ENCODE data around the gene CHRDL2.
"Not testable (repeated sequence)": the region's sequence is repeated elsewhere in the genome, so short reads cannot be mapped to it uniquely, and the experiment has no call there.

Gene CHRDL2

GRCh38 chr11:74768172-74768651 is 37.0 kb upstream of the CHRDL2 start:
- H3K9ac ChIP-seq (ENCODE audit: low read length); DNase-seq (ENCODE audit: low read depth); H3K27me3 ChIP-seq (replicated peaks; ENCODE audit: control insufficient read depth, insufficient read depth, low read length); H3K4me3 ChIP-seq (ENCODE audit: low read length); H3K9me3 ChIP-seq (ENCODE audit: control insufficient read depth, low read length); H3K36me3 ChIP-seq (ENCODE audit: control insufficient read depth, insufficient read depth, low read length, severe bottlenecking); H3K4me1 ChIP-seq (ENCODE audit: control insufficient read depth, insufficient read depth, low read length): not testable (repeated sequence)

GRCh38 chr11:74766905-74767304 is 35.7 kb upstream of the CHRDL2 start:
- no peaks in the 10 kb centered on the region for H3K27me3 ChIP-seq (replicated peaks; ENCODE audit: control insufficient read depth, insufficient read depth, low read length)
- no peak overlapping the region for H3K9ac ChIP-seq (ENCODE audit: low read length)
- no peak overlapping the region for H3K4me3 ChIP-seq (ENCODE audit: low read length)
- no peak for DNase-seq (ENCODE audit: low read depth)
- H3K9me3 ChIP-seq (ENCODE audit: control insufficient read depth, low read length): no peaks in the 10 kb centered on the region
- no peaks in the 10 kb centered on the region for H3K36me3 ChIP-seq (ENCODE audit: control insufficient read depth, insufficient read depth, low read length, severe bottlenecking)
- H3K4me1 ChIP-seq (ENCODE audit: control insufficient read depth, insufficient read depth, low read length): no peaks in the 10 kb centered on the region

- H3K9ac ChIP-seq (ENCODE audit: low read length): no peak overlapping the region
- no peaks in the 10 kb centered on the region for H3K36me3 ChIP-seq (ENCODE audit: control insufficient read depth, insufficient read depth, low read length, severe bottlenecking)
- H3K27me3 ChIP-seq (replicated peaks; ENCODE audit: control insufficient read depth, insufficient read depth, low read length): no peaks in the 10 kb centered on the region
- H3K4me1 ChIP-seq (ENCODE audit: control insufficient read depth, insufficient read depth, low read length): peaks cover 26% of the 10 kb centered on the region
- H3K4me3 ChIP-seq (ENCODE audit: low read length): no peak overlapping the region
- H3K9me3 ChIP-seq (ENCODE audit: control insufficient read depth, low read length): no peaks in the 10 kb centered on the region
- no peak for DNase-seq (ENCODE audit: low read depth)
Measured at GRCh38 chr11:74756571-74756970, 25.3 kb upstream of the CHRDL2 start.

- H3K27me3 ChIP-seq (replicated peaks; ENCODE audit: control insufficient read depth, insufficient read depth, low read length): no peaks in the 10 kb centered on the region
- H3K4me1 ChIP-seq (ENCODE audit: control insufficient read depth, insufficient read depth, low read length): peaks cover 32% of the 10 kb centered on the region
- no peaks in the 10 kb centered on the region for H3K36me3 ChIP-seq (ENCODE audit: control insufficient read depth, insufficient read depth, low read length, severe bottlenecking)
- DNase-seq (ENCODE audit: low read depth): peak; percentile 34
- H3K4me3 ChIP-seq (ENCODE audit: low read length): peak overlapping the region; percentile 54
- H3K9me3 ChIP-seq (ENCODE audit: control insufficient read depth, low read length): no peaks in the 10 kb centered on the region
- peak overlapping the region; percentile 18 for H3K9ac ChIP-seq (ENCODE audit: low read length)
Measured at GRCh38 chr11:74755395-74755995, 24.3 kb upstream of the CHRDL2 start.

GRCh38 chr11:74754507-74755252 is 23.5 kb upstream of the CHRDL2 start:
- DNase-seq (ENCODE audit: low read depth): peak; percentile 84
- H3K27me3 ChIP-seq (replicated peaks; ENCODE audit: control insufficient read depth, insufficient read depth, low read length): no peaks in the 10 kb centered on the region
- H3K36me3 ChIP-seq (ENCODE audit: control insufficient read depth, insufficient read depth, low read length, severe bottlenecking): no peaks in the 10 kb centered on the region
- peak overlapping the region; percentile 48 for H3K9ac ChIP-seq (ENCODE audit: low read length)
- peak overlapping the region; percentile 54 for H3K4me3 ChIP-seq (ENCODE audit: low read length)
- H3K4me1 ChIP-seq (ENCODE audit: control insufficient read depth, insufficient read depth, low read length): peaks cover 37% of the 10 kb centered on the region
- no peaks in the 10 kb centered on the region for H3K9me3 ChIP-seq (ENCODE audit: control insufficient read depth, low read length)

- Histone ChIP-seq H3K9ac (ENCODE audit: low read length) (no peak overlapping the region), H3K9me3 (ENCODE audit: control insufficient read depth, low read length) (no peaks in the 10 kb centered on the region), H3K27me3 (replicated peaks; ENCODE audit: control insufficient read depth, insufficient read depth, low read length) (no peaks in the 10 kb centered on the region), H3K4me3 (ENCODE audit: low read length) (no peak overlapping the region), H3K36me3 (ENCODE audit: control insufficient read depth, insufficient read depth, low read length, severe bottlenecking) (no peaks in the 10 kb centered on the region), H3K4me1 (ENCODE audit: control insufficient read depth, insufficient read depth, low read length) (peaks cover 47% of the 10 kb centered on the region)
- peak; percentile 14 for DNase-seq (ENCODE audit: low read depth)
Measured at GRCh38 chr11:74751303-74751702, 20.1 kb upstream of the CHRDL2 start.

GRCh38 chr11:74750598-74750997 is 19.4 kb upstream of the CHRDL2 start:
- not testable (repeated sequence) for H3K36me3 ChIP-seq (ENCODE audit: control insufficient read depth, insufficient read depth, low read length, severe bottlenecking); H3K4me3 ChIP-seq (ENCODE audit: low read length); H3K27me3 ChIP-seq (replicated peaks; ENCODE audit: control insufficient read depth, insufficient read depth, low read length); DNase-seq (ENCODE audit: low read depth); H3K9me3 ChIP-seq (ENCODE audit: control insufficient read depth, low read length); H3K9ac ChIP-seq (ENCODE audit: low read length)
- H3K4me1 ChIP-seq (ENCODE audit: control insufficient read depth, insufficient read depth, low read length): peaks cover 46% of the 10 kb centered on the region

GRCh38 chr11:74749965-74750296 is 18.7 kb upstream of the CHRDL2 start:
- Histone ChIP-seq H3K27me3 (replicated peaks; ENCODE audit: control insufficient read depth, insufficient read depth, low read length) (no peaks in the 10 kb centered on the region), H3K9ac (ENCODE audit: low read length) (peak overlapping the region; percentile 92), H3K36me3 (ENCODE audit: control insufficient read depth, insufficient read depth, low read length, severe bottlenecking) (no peaks in the 10 kb centered on the region), H3K4me3 (ENCODE audit: low read length) (peak overlapping the region; percentile 95), H3K9me3 (ENCODE audit: control insufficient read depth, low read length) (no peaks in the 10 kb centered on the region), H3K4me1 (ENCODE audit: control insufficient read depth, insufficient read depth, low read length) (peaks cover 39% of the 10 kb centered on the region)
- peak; percentile 39 for DNase-seq (ENCODE audit: low read depth)

GRCh38 chr11:74749127-74749964 is 18.1 kb upstream of the CHRDL2 start:
- H3K4me3 ChIP-seq (ENCODE audit: low read length): peak overlapping the region; percentile 95
- peaks cover 33% of the 10 kb centered on the region for H3K4me1 ChIP-seq (ENCODE audit: control insufficient read depth, insufficient read depth, low read length)
- DNase-seq (ENCODE audit: low read depth): peak; percentile 70
- no peaks in the 10 kb centered on the region for H3K27me3 ChIP-seq (replicated peaks; ENCODE audit: control insufficient read depth, insufficient read depth, low read length)
- H3K9me3 ChIP-seq (ENCODE audit: control insufficient read depth, low read length): no peaks in the 10 kb centered on the region
- no peaks in the 10 kb centered on the region for H3K36me3 ChIP-seq (ENCODE audit: control insufficient read depth, insufficient read depth, low read length, severe bottlenecking)
- peak overlapping the region; percentile 92 for H3K9ac ChIP-seq (ENCODE audit: low read length)

- DNase-seq (ENCODE audit: low read depth): peak; percentile 99
- H3K9ac ChIP-seq (ENCODE audit: low read length): peak within 1 kb of the TSS; percentile 92
- H3K9me3 ChIP-seq (ENCODE audit: control insufficient read depth, low read length): no peaks in the 10 kb centered on the region
- no peaks in the 10 kb centered on the region for H3K36me3 ChIP-seq (ENCODE audit: control insufficient read depth, insufficient read depth, low read length, severe bottlenecking)
- H3K27me3 ChIP-seq (replicated peaks; ENCODE audit: control insufficient read depth, insufficient read depth, low read length): no peaks in the 10 kb centered on the region
- H3K4me3 ChIP-seq (ENCODE audit: low read length): peak within 1 kb of the TSS; percentile 95
- H3K4me1 ChIP-seq (ENCODE audit: control insufficient read depth, insufficient read depth, low read length): peaks cover 25% of the 10 kb centered on the region
Measured at GRCh38 chr11:74748211-74749126, 17.2 kb upstream of the CHRDL2 start, which contains the start of gene RNF169. TSS of gene RNF169 (plus strand) at chr11:74748849. CDS start at chr11:74748881, 32 bp downstream.
